Left renal pelvis (tissue), 4 donors: Measurements from ENCODE around the gene GPC1. TPM values are rescaled to one million over a fixed set of nuclear protein-coding genes. Genes with fewer than 3 reads are reported as not detected.

Source experiments
- DNase-seq, 4 donors: peaks; one replicate each; pipeline ENCODE4 v3.0.0-alpha.2; 2013; ENCODE audit warnings: low read depth in 4 of 4, low spot score in 3 of 4
- polyA plus RNA-seq, 4 donors: library from polyadenylated mRNA; unstranded; fragments of 120-200 nt; gene quantifications; one replicate each; pipeline ENCODE4 v1.2.1, GENCODE V29; 2013; ENCODE audit not compliant: insufficient read length in 4 of 4

The GPC1 gene
- polyA plus RNA-seq, 4 donors, result 31.7 to 77.1 (median 38.3) TPM

GRCh38 chr2:240508832-240509545, 73.5 kb downstream of the GPC1 start:
- DNase-seq, result no peak

GRCh38 chr2:240509667-240510512, 74.4 kb downstream of the GPC1 start:
- DNase-seq, result no peak

- DNase-seq, result no peak
These were observed 75.2 kb downstream of the GPC1 start for GRCh38 chr2:240510513-240511210.

GRCh38 chr2:240511351-240512108, 76.1 kb downstream of the GPC1 start:
- no peak for DNase-seq

GRCh38 chr2:240512109-240512485, 76.6 kb downstream of the GPC1 start:
- no peak for DNase-seq

GRCh38 chr2:240512666-240513535, 77.4 kb downstream of the GPC1 start:
- no peak for DNase-seq

- DNase-seq, result peak in 1 of 4 donors; percentile 12
These were observed 78.3 kb downstream of the GPC1 start for GRCh38 chr2:240513549-240514287.

- no peak for DNase-seq
These were observed 79.2 kb downstream of the GPC1 start for GRCh38 chr2:240514631-240515030.

- no peak for DNase-seq
These were observed 81.9 kb downstream of the GPC1 start for GRCh38 chr2:240517342-240517741.

Other genes with a start within 250 kb of the GPC1 start
- gene ANKMY1, start 122.3 kb downstream of the GPC1 start, polyA plus RNA-seq, result 10 to 100 TPM; 10.0 to 17.8 (median 11.1) TPM
- gene DUSP28, start 124.7 kb downstream of the GPC1 start, polyA plus RNA-seq, result 1 to 10 TPM; 5.2 to 8.6 (median 6.9) TPM
- 10 to 100 TPM; 16.7 to 33.8 (median 25.1) TPM for gene RNPEPL1, start 132.8 kb downstream of the GPC1 start, polyA plus RNA-seq
- gene CAPN10, start 151.1 kb downstream of the GPC1 start, polyA plus RNA-seq, result 10 to 100 TPM; 20.5 to 41.1 (median 20.8) TPM
- gene GPR35, start 189.8 kb downstream of the GPC1 start, polyA plus RNA-seq, result 1 to 10 TPM; 1.1 to 3.0 (median 1.4) TPM
- gene AQP12B, start 247.2 kb downstream of the GPC1 start, polyA plus RNA-seq, result 1 to 10 TPM in 1 of 4 donors, under 1 TPM in 3; 0.17 to 2.5 (median 0.26) TPM